Right ventricle myocardium inferior (tissue), 1 donor: ENCODE measurements around the gene DYDC2. TPM values are rescaled to one million over a fixed set of nuclear protein-coding genes. Genes with fewer than 3 reads are reported as not detected.
"Not testable (repeated sequence)": the region's sequence is repeated elsewhere in the genome, so short reads cannot be mapped to it uniquely, and the experiment has no call there.

ENCODE experiments used
- ATAC-seq: fragments of 200-7000 bp; cut with Tn5 transposase; one replicate; pipeline ENCODE4 v1.9.1; 2020; ENCODE audit warnings: mild to moderate bottlenecking, moderate library complexity
- DNase-seq: peaks from one replicate; pipeline ENCODE4 v3.0.0; 2021; ENCODE audit errors: missing footprints
- intact Hi-C: fragments of 100-400 bp; cut with DNase I; formaldehyde crosslinking; loops from one replicate; pipeline ENCODE4 v1.11.0; 2022
- total RNA-seq: library from RNA; stranded (reverse); fragmentation: NEBNext Ultra II Directional; extraction: Animal tissue kit (Norgen Biotek cat#: 25700); gene quantifications from one replicate; pipeline ENCODE4 v1.2.1, GENCODE V29; 2021
- donor health status: DM: no; HTN: yes; CAD: no; lungs with severe emphysema.

Gene DYDC2
- total RNA-seq, 1 donor from 2014 or later, result not detected

GRCh38 chr10:80358925-80359324 lies 2.3 kb downstream of the DYDC2 start:
- intact Hi-C loops, ATAC-seq, DNase-seq: not testable (repeated sequence)

- intact Hi-C loops, result no loop called here
- ATAC-seq (no peak), DNase-seq (no peak)
Measured at GRCh38 chr10:80359644-80360043, 3.1 kb downstream of the DYDC2 start.

DNA sequence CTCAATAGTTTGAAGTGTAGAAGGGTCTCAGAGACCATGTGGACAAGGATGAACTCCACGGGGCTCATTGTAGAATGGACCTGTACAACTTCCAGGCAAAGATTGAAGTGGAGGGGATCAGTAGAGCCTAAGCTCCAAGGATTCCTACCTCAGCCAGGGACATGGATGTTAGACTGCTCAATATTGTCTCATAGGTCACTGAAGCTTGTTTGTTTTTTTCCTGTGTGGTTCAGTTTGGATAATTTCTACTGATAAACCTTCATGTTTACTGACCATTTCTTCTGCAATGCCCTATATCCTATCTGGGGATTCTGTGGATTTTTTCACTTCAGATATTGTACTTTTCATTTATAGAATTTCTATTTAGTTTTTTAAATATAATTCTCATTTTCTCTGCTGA lies 8.9 kb downstream of the DYDC2 start:
- no peak for DNase-seq
- no peak for ATAC-seq
- intact Hi-C loops, result no loop called here

DNA sequence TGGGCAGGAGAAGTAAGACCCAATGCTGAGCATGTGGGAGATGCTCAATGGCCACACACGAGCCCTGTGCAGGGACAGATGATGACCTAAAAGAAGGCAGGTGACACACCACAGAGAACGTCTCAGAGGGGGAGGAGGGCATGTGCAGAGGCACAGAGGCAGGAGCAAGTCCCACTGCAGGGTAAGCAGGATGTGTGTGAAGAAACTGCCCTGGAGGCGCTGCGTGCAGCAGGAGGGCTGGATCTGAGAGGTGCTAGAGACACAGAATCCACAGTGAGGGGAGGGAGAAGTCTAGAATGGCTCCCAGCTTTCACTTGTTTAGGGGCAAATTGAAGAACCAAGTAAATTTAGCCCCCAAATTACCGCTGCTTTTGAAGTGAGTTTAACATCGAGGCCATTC lies 14.9 kb downstream of the DYDC2 start:
- intact Hi-C loops, result no loop called here
- no peak for DNase-seq

GRCh38 chr10:80372675-80373074 lies 16.1 kb downstream of the DYDC2 start:
- no peak for ATAC-seq
- intact Hi-C loops, result no loop called here
- no peak for DNase-seq

More for the DNA sequence above, 14.9 kb downstream of the DYDC2 start:
- ATAC-seq, result no peak

- DNase-seq (no peak), ATAC-seq (no peak)
- intact Hi-C loops, result no loop called here
Measured at GRCh38 chr10:80373502-80373901, 16.9 kb downstream of the DYDC2 start.

- intact Hi-C loops, result loop anchor here (5.0 kb wide), 1 partner anchor 543 kb away; no protein-coding TSS in a partner anchor
- ATAC-seq, result no peak
- no peak for DNase-seq
Measured at GRCh38 chr10:80379701-80380100, 23.1 kb downstream of the DYDC2 start.

DNA sequence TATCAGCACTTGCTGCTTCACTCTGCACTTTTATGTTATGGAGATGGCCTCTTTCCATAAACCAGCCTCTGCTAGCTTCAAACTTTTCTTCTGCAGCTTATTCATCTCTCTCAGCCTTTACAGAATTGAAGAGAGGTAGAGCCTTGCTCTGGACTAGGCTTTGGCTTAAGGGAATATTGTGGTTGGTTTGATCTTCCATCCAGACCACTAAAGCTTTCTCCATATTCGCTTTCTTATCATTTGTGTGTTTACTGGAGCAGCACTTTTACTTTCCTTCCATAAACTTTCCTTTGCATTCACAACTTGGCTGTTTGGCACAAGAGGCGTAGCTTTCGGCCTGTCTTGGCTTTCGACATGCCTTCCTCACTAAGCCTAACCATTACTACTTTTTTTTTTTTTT lies 23.6 kb downstream of the DYDC2 start:
- no peak for ATAC-seq
- no peak for DNase-seq
- intact Hi-C loops, result loop anchor here (5.0 kb wide), 1 partner anchor 542 kb away; no protein-coding TSS in a partner anchor

GRCh38 chr10:80382989-80383388 lies 26.4 kb downstream of the DYDC2 start:
- intact Hi-C loops, result loop anchor here (2.0 to 5.0 kb wide), 3 partner anchors 62 to 539 kb away; no protein-coding TSS in a partner anchor
- DNase-seq (no peak), ATAC-seq (no peak)

DNA sequence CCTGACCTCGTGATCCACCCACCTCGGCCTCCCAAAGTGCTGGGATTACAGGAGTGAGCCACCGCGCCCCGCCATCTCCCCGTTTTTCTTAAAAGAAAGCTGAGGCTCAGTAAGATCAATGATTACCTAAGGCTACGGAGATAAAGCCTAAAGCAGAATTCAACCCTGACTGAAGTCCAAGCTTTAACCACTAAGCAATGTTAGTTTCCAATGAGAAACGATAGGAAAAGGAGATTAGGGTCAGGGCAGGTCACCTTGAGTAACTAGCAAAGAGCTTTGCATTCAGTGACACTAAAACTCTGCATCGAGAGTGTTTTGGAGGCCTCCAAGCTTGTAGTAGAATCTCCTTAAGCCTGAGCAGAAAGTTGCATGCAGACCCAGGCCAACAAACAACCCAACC lies 34.2 kb downstream of the DYDC2 start:
- intact Hi-C loops, result no loop called here

DNA sequence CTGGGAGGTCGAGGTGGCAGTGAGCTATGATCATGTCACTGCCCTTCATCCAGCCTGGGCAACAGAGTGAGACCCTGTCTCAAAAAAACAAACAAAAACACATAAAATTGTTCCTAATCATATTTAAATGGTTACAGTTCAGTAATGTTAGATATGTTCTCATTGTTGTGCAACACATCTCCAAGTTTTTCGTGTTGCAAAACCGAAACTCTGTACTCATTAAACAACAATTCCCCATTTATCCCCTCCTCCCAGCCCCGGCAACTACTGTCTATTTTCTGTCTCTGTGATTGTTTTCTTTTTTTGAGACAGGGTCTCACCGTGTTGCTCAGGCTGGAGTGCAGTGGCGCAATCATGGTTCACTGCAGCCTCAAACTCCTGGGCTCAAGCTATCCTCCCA lies 35.7 kb downstream of the DYDC2 start:
- intact Hi-C loops, result no loop called here
- DNase-seq (no peak), ATAC-seq (no peak)

More for the DNA sequence above, 34.2 kb downstream of the DYDC2 start:
- DNase-seq, result no peak
- ATAC-seq, result no peak

DNA sequence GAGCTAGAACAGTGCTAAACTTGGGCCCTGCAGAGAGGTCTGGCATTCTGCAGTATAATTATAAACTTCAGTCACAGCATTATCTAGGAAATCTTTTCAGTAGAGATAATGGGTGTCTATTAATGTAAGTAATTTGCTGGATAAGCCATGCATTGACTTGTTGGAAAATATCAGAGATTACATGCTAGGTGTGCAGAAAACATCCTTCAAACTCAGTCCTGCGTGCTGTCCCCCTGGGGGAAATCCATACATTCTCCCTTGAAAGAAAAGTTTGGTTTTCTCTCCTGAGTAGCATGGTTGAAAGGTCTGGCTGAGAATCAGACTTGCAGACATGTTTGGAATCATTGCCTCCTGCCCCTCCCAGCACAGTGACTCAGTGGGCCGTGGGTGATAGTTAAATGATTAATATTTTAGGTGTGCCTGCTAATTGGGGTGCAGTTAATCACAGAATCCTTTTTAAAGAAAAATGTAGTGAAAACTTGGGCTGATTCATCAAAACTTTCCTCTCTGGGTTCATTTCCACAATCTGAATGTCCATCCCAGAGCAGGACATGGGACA lies 37.9 kb downstream of the DYDC2 start:
- no peak for ATAC-seq
- intact Hi-C loops, result no loop called here
- DNase-seq, result no peak

DNA sequence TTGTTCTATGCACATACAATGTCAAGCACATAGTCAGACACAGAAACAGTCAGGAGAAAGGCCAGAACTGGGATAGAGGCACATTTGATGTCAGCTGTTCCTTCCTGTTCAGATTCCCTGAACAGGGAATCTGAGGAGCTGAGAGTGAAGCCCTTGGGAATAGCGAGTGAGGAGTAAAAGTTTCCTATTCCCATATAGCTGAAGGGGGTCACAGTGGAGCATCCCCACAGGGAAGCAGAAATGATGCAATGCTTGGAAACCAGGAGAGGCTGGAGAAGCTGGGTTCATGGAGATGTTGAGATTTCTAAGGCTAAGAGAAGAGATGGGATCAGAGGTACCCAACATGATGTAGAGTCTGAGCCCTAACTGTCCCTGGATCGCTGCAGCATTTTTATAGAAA lies 40.4 kb downstream of the DYDC2 start:
- no peak for DNase-seq
- intact Hi-C loops, result no loop called here
- peak; percentile 37 for ATAC-seq

DNA sequence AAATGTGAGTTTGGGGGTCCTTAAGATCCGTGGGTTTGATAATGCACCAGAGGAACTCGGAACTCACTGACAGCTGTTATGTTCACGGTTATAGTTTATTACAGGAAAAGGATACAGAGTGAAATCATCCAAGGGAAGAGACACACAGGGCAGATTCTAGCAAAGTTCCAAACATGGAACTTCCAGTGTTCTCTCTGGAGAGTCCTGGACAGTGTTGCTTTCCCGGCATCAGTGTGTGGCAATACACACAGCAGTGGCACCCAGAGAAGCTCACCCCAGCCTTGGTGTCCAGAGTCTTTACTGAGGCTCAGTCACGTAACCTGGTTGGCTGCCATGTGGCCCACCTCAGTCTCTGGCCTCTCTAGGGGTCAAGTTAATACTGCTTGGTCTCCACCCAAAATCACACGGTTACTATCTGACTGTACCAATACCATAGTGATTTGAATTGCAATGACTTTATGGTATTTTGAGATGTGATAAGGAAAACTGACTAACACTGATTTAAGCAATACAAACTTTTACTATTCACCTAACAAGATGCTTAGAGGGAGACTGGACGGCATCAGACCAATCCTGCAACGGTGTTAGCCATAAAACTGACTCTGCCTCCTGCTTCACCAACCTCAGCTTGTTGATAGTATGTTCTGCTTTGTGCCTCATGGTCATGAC lies 43.7 kb downstream of the DYDC2 start:
- intact Hi-C loops, result no loop called here
- DNase-seq (no peak), ATAC-seq (no peak)

DNA sequence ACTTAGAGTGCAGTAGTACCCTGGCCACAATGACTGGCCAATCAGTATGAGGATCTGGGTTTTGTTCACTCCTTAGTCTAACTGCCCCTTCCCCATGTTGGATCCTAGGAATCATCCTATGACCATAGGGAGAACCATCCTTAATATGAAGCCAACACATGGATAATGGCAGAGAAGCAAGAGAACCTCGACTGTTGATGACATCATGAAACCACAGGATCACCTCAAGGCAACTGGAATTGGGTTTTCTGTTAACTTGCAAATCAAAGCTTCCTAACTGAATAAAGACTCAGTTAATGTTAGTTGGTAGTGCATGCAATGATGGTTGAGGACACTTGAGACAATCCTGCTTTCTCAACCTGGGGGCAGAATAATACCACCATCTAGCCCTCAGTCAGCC lies 48.5 kb downstream of the DYDC2 start:
- ATAC-seq (no peak), DNase-seq (no peak)
- intact Hi-C loops, result no loop called here

DNA sequence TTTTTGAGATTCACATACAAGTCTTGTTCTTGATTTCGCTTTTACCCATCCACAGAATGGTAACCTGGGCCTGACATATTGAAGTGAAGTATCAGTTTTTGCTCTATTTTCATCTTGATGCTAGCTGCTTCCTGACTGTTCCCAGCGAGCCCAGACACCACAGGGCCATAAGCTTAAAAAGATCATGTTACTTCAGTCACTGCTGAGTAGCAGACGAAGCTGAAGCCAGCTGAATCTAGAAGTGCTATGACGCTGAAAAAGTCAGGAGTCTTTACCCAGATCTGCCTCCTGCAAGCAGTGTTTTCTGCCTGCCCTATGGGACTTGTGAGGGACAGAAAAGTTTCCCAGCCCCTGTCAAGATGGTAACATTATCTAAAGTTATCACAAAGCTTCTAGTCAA lies 49.0 kb downstream of the DYDC2 start:
- ATAC-seq (no peak), DNase-seq (no peak)
- intact Hi-C loops, result no loop called here

- intact Hi-C loops, result no loop called here
- ATAC-seq (no peak), DNase-seq (no peak)
Measured at GRCh38 chr10:80406204-80406603, 49.6 kb downstream of the DYDC2 start.

DNA sequence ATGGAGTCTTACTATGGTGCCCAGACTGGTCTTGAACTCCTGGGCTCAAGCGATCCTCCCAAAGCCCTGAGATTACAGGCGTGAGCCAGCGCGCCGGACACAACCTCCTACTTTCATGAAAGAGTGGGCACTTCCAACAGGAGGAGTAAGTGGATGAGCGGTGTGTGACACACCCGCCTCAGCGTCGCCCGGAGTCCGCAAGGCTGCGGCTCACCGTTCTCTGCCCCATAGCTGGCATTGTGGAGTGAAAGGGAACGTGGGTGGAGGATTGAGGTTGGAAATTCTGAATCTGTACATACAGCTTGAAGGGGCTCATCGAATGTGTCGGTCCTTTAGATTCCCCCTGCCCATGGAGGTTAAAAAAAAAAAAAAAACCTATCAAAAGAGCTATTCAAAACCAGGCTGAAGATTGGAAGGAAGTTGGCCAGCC lies 51.2 kb downstream of the DYDC2 start:
- DNase-seq, result no peak
- intact Hi-C loops, result no loop called here
- ATAC-seq, result peak; percentile 33

DNA sequence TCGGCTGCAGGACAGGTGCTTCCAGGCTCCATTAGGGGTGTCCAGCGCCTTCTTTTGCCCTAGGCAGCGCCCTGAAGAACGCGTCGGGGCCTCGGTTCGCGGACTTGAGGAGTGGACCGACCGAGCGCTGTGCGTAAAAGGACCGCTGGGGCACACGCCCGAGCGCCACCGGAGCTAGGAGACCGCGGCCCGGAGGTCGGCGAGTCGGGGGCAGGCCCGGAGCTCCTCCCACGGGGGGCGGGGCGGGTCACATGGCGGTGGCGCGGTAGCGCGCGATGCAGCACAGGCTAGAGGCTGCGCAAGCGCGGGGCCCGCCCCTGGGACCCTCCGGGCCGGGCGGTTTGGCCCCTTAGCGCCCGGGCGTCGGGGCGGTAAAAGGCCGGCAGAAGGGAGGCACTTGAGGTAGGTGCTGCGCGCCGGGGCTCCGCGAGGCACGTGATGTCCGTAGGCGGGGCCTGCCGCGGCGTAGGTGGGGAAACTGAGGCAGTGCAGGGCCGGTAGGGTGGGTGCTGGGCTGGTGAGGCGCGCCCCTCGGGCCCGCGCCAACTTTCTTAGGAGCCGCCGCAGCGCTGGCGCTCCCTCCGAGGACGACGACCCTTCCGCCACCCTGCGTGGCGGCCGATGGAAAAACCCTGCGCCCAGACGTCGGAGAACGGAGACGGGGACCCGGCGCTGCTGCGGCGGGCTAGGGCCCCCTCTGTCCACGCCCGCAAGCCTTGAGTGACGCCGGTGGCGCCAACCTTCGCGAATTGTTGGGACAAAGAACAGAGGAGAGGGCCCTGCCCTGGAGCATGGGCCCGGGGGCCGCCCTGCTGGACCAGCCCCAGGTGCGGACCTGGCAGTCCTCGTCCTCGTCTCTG lies 51.9 kb downstream of the DYDC2 start, which contains the start of gene PRXL2A:
PRXL2A (plus strand) TSS at position 310 of the 860 bp plus-strand sequence. CDS start 11,917 bp downstream, outside the sequence.
- DNase-seq, result peak; percentile 92
- intact Hi-C loops, result no loop called here
- peak; percentile 95 for ATAC-seq

DNA sequence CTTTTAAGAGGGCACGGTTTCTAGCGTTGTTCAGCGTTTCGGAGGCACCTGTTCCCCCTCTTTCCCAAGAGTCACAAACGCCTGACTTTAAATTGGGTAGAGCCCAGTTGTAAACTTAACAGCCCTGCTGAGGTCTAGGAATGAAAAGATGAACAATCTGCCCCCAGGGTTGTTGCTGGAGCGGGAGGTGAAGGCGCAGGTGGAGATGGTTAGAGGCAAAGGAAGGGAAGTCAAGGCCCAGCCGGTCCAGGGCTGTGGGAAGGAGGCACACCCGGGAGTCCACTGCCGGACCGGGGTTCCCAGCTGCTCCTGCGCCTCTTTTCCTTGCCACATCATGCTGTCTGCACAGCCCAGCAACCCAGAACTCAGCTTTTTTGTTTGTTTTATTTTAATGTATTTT lies 52.5 kb downstream of the DYDC2 start:
- no peak for ATAC-seq
- intact Hi-C loops, result no loop called here

More for the DNA sequence above, 52.5 kb downstream of the DYDC2 start:
- DNase-seq, result no peak
